A549 treated with AZD2906 at 1 μM for 4 hours (cell line): ENCODE measurements around the gene SHC3. TPM values are rescaled to one million over a fixed set of nuclear protein-coding genes. Genes with fewer than 3 reads are reported as not detected.

Source experiments
- total RNA-seq: library from RNA; stranded (reverse); fragments of 200-300 nt; extraction: Qiagen RNA extraction; gene quantifications from 5 replicates; pipeline ENCODE4 v1.2.3, GENCODE V29; 2022

SHC3 gene
- 0.22 to 0.40 TPM (median 0.28 TPM) in 5 replicates for total RNA-seq

GRCh38 chr9:89177944-89178829, at the start of gene SHC3:
SHC3 (minus strand) TSS chr9:89178818; CDS start chr9:89178460, 358 bp downstream.

GRCh38 chr9:88991066-88992034, 187.3 kb downstream of the SHC3 start, which contains the start of gene S1PR3:
S1PR3 (plus strand) TSS chr9:88991468; CDS start chr9:89001201, 9,733 bp downstream.

Other genes with a start within 250 kb of the SHC3 start
- gene S1PR3, start 187.3 kb downstream of the SHC3 start, total RNA-seq: 89.8 to 95.1 TPM (median 93.5 TPM) in 5 replicates
- gene CKS2, start 132.4 kb upstream of the SHC3 start, total RNA-seq: 345 to 373 TPM (median 358 TPM) in 5 replicates
- gene SECISBP2, start 139.7 kb upstream of the SHC3 start, total RNA-seq: 17.3 to 21.5 TPM (median 18.8 TPM) in 5 replicates